Right lobe of liver (tissue), 6 donors: Measurements from ENCODE around the gene FAAH. TPM values are rescaled to one million over a fixed set of nuclear protein-coding genes. Genes with fewer than 3 reads are reported as not detected.

Experiments used
- ATAC-seq, 4 donors: fragments of 200-7000 bp; cut with Tn5 transposase; one replicate each; pipeline ENCODE4 v1.9.1; 2020; ENCODE audit warnings: mild to moderate bottlenecking in 4 of 4, moderate library complexity in 4 of 4
- DNase-seq, 3 donors: peaks; one replicate each; pipeline ENCODE4 v3.0.0-alpha.2; 2020
- H3K27ac ChIP-seq, 3 donors: fragments of 200-600 bp; one replicate each; pipeline ENCODE4 v1.8.0; 2022
- H3K27me3 ChIP-seq, 2 donors: fragments of 200-600 bp; one replicate each; pipeline ENCODE4 v1.8.0; 2022
- H3K36me3 ChIP-seq, 4 donors: fragments of 200-600 bp; sonication (generic) in 1 of 4; one replicate each; pipeline versions ENCODE4 v1.5.1 to v1.8.0; 2017 to 2022; ENCODE audit warnings: control low read depth in 1 of 4
- H3K4me1 ChIP-seq, 4 donors: fragments of 200-600 bp; sonication (generic) in 1 of 4; one replicate each; pipeline versions ENCODE4 v1.5.1 to v1.8.0; 2017 to 2022; ENCODE audit warnings: control low read depth in 1 of 4
- H3K4me3 ChIP-seq, 3 donors: fragments of 200-600 bp; one replicate each; pipeline ENCODE4 v1.8.0; 2022
- H3K9me3 ChIP-seq, 4 donors: fragments of 200-600 bp; sonication (generic) in 1 of 4; one replicate each; pipeline versions ENCODE4 v1.5.1 to v1.8.0; 2017 to 2022; ENCODE audit warnings: control low read depth in 1 of 4
- POLR2A ChIP-seq: fragments of 450-650 bp; IDR thresholded peaks from one replicate; pipeline ENCODE4 v1.6.1; 2017; ENCODE audit warnings: antibody characterized with exemption, mild to moderate bottlenecking
- WGBS: methylation state at CpG from one replicate; pipeline ENCODE4 v1.1.6; 2018; ENCODE audit warnings: low coverage, low lambda C conversion rate; ENCODE audit not compliant: insufficient coverage; ENCODE audit errors: missing lambda C conversion rate; 5-methylcytosine and 5-hydroxymethylcytosine counted together
- intact Hi-C, 2 donors: fragments of 100-400 bp; cut with DNase I; formaldehyde crosslinking; loops; one replicate each; pipeline versions ENCODE4 v1.11.2 to v1.14.1; 2022
- total RNA-seq, 6 experiments: library from RNA; depleted of rRNA in 2 of 6; stranded (reverse); fragments of >200 nt in 2 of 6; fragmentation: NEBNext Ultra II Directional in 3 of 6; extraction: Animal tissue kit (Norgen Biotek cat#: 25700) in 3 of 6; gene quantifications; one replicate each; pipeline versions ENCODE4 v1.1.0 to v1.2.4, GENCODE V29; 2016 to 2023
- TF ChIP-seq, protein P1 (sequence below), 4 donors: fragments of 200-600 bp in 3 of 4; fragments of 450-650 bp in 1 of 4; IDR thresholded peaks; one replicate each; pipeline versions ENCODE4 v1.5.1 to v1.8.0; 2016 to 2022; ENCODE audit warnings: antibody characterized with exemption in 4 of 4, mild to moderate bottlenecking in 2 of 4
- donor health status: DM: no; HTN: yes; CAD: no.
- donor health status: DM: no; HTN: no; CAD: no.
- donor health status: DM: no; HTN: no; CAD: no.
- donor health status: DM: no; HTN: yes; CAD: no.
- donor health status: DM: no; HTN: yes; CAD: no.

The FAAH gene
- total RNA-seq, 6 experiments from 2014 or later, result 26.6 to 48.7 (median 33.5) TPM

DNA sequence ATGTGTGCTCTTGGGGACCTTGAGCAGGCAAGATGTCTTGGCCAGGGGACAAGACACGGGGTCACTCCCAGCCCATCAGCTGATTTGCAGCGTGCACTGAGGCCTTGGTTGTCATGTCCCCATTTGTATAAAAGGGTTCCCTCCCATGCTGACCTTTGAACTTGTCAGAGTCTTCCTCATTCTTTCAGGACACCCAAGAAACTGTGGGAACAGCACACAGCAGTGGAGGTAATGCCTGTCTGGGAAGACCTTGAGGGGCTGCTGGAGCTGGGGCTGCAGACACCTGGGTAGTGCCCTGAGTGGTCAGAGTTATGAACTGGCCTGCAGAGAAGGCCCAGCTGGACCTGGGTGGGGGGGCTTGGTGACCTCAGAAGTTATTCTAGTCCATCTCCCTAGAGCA, 46.4 kb downstream of the FAAH start:
- no peak overlapping the region for H3K27ac ChIP-seq
- TF ChIP-seq, protein P1, sequence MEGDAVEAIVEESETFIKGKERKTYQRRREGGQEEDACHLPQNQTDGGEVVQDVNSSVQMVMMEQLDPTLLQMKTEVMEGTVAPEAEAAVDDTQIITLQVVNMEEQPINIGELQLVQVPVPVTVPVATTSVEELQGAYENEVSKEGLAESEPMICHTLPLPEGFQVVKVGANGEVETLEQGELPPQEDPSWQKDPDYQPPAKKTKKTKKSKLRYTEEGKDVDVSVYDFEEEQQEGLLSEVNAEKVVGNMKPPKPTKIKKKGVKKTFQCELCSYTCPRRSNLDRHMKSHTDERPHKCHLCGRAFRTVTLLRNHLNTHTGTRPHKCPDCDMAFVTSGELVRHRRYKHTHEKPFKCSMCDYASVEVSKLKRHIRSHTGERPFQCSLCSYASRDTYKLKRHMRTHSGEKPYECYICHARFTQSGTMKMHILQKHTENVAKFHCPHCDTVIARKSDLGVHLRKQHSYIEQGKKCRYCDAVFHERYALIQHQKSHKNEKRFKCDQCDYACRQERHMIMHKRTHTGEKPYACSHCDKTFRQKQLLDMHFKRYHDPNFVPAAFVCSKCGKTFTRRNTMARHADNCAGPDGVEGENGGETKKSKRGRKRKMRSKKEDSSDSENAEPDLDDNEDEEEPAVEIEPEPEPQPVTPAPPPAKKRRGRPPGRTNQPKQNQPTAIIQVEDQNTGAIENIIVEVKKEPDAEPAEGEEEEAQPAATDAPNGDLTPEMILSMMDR (IDR thresholded peaks at IDR 0.05), result no peak
- TF ChIP-seq POLR2A, result no peak
- peaks cover 0 to 4% (median 0%) of the 10 kb centered on the region in 4 donors for H3K4me1 ChIP-seq
- no peak overlapping the region for H3K4me3 ChIP-seq
- intact Hi-C loops, result loop anchor here (10.0 kb wide), 2 partner anchors 84 to 104 kb away; no protein-coding TSS in a partner anchor
- DNase-seq (no peak), ATAC-seq (no peak)
- no peaks in the 10 kb centered on the region for H3K27me3 ChIP-seq
- no CpG with 5 or more reads among the region's 2 CpGs for WGBS
- no peaks in the 10 kb centered on the region for H3K9me3 ChIP-seq
- no peaks in the 10 kb centered on the region for H3K36me3 ChIP-seq

DNA sequence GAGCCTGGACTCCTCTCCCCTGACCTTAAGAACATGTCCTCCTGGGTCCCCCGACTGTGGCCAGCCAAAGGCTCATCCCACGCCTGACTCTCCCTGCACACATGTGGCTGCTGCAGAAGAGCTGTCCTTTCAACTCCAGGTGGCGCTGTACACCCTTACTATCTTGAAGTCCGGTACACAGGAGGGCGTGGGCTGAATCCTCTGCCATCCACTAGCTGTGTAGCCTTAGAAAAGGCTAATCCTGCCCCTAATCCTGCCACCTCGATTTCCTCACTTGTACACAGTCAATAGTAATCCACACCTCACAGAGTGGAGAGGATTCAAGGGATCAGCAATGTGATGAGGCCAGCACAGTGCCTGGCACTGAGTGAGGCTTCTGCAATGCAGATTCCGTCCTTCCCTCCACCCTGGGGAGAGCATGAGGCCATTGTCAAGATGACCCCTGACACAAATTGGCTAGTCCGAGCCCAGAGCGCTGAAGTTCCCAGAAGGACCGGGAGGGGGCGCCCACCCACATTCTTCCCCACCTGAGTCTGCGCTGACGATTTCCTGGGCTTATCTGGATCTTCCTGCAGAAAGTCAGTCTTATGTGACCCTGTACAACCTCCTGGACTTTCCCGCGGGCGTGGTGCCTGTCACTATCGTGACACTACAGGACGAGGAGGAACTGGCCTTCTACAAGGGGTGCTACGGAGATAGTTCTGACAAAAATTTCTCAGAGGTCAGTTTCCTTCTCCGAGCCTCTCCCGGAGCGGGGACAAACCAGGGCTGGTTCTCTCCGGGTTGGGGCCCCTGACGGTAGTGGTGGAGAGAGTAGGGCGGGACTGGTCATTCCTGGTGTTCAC, 48.4 kb downstream of the FAAH start:
- no peaks in the 10 kb centered on the region for H3K36me3 ChIP-seq
- intact Hi-C loops, result loop anchor here (10.0 kb wide), 2 partner anchors 82 to 102 kb away; no protein-coding TSS in a partner anchor
- H3K4me3 ChIP-seq, result peak overlapping the region in 1 of 3 donors; percentile 18
- no peak overlapping the region for H3K27ac ChIP-seq
- peaks cover 0 to 4% (median 0%) of the 10 kb centered on the region in 4 donors for H3K4me1 ChIP-seq
- H3K9me3 ChIP-seq, result no peaks in the 10 kb centered on the region
- 19% methylated on average over 11 of the region's 25 CpGs for WGBS
- peaks cover 0 to 3% of the 10 kb centered on the region in 2 donors for H3K27me3 ChIP-seq
- DNase-seq (peak; percentile 68 to 73 (median 69)), ATAC-seq (peak; percentile 77 to 90 (median 87))
- no peak for TF ChIP-seq POLR2A
- TF ChIP-seq, protein P1 (IDR thresholded peaks at IDR 0.05), result peak; percentile 66 to 90 (median 81)

DNA sequence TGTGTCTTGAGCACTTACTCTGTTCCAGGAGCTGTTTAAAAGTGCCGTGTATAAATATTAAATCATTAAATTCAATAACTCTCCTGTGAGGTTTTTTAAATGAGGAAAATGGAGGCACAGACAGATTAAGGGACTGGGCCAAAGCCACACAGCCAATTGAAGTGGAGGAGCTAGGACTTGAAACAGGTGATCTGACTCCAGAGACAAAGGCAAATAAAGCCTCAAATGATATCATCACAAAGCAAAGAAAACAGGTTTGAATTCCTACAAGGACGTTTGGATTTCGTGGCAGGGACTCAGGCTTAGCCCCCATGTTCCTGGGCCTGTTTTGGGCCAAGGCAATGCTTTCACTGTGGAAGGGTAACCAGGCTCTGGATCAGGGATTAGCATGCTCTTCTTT, 50.3 kb downstream of the FAAH start:
- H3K4me3 ChIP-seq, result no peak overlapping the region
- no peak for DNase-seq
- TF ChIP-seq, protein P1 (IDR thresholded peaks at IDR 0.05), result no peak
- TF ChIP-seq POLR2A, result no peak
- ATAC-seq, result no peak
- H3K9me3 ChIP-seq, result no peaks in the 10 kb centered on the region
- intact Hi-C loops, result loop anchor here (10.0 kb wide), 2 partner anchors 80 to 100 kb away; no protein-coding TSS in a partner anchor
- peaks cover 0 to 6% of the 10 kb centered on the region in 2 donors for H3K27me3 ChIP-seq
- no peaks in the 10 kb centered on the region for H3K36me3 ChIP-seq
- WGBS, result 50% methylated on average over 3 of the region's 3 CpGs
- H3K4me1 ChIP-seq, result peaks cover 0 to 4% (median 0%) of the 10 kb centered on the region in 4 donors
- H3K27ac ChIP-seq, result no peak overlapping the region

DNA sequence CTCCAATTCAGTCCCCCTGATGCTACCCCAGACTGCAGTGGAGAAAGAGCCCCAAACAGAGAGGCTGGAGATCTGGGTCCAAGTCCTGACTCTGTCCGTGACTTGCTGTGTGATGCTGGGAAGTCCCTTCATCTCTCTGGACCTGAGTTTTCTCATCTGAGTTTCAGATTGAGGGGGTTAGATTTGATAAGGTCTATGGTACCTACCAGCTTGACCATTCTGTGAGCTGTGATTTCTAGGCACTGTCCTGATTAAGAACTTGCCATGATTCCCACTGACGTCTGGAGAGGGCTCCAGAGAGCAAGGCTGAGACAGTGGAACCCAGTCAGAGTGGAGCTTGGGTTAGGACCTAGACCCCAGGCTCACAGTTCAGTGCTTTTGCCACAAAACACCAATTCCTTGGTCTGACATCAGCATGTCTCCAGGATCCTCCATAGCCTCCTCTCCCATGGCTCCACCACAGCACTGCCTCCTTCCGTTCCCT, 51.7 kb downstream of the FAAH start:
- intact Hi-C loops, result loop anchor here (10.0 kb wide), 2 partner anchors 79 to 99 kb away; no protein-coding TSS in a partner anchor
- TF ChIP-seq, protein P1 (IDR thresholded peaks at IDR 0.05), result no peak
- no peak for TF ChIP-seq POLR2A
- WGBS, result 100% methylated on average over 1 of the region's 3 CpGs
- no peak overlapping the region for H3K27ac ChIP-seq
- no peaks in the 10 kb centered on the region for H3K36me3 ChIP-seq
- no peaks in the 10 kb centered on the region for H3K9me3 ChIP-seq
- no peak overlapping the region for H3K4me3 ChIP-seq
- H3K27me3 ChIP-seq, result peaks cover 0 to 6% of the 10 kb centered on the region in 2 donors
- peaks cover 0 to 4% (median 0%) of the 10 kb centered on the region in 4 donors for H3K4me1 ChIP-seq
- ATAC-seq (no peak), DNase-seq (no peak)
